H1 (cell line): ENCODE results near the gene POLA1.

ENCODE experiments used
- EGR1 ChIP-seq: IDR thresholded peaks from 2 replicates; pipeline ENCODE4 v1.6.1; 2011; ENCODE audit warnings: low read depth, low read length, borderline replicate concordance
- EZH2 ChIP-seq: fragments of 200-600 bp; sonication (generic); IDR thresholded peaks from 2 replicates; pipeline ENCODE4 v1.7.1; 2012; ENCODE audit warnings: low read depth, mild to moderate bottlenecking, moderate library complexity, low read length, inconsistent platforms; ENCODE audit not compliant: severe bottlenecking
- POLR2A ChIP-seq, 2 experiments: IDR thresholded peaks; 1 replicate in 1 of 2; 2 replicates in 1 of 2; pipeline ENCODE4 v1.6.1; 2011; ENCODE audit warnings: low read depth in 2 of 2, low read length in 2 of 2, mild to moderate bottlenecking in 2 of 2; ENCODE audit errors: control extremely low read depth in 1 of 2
- POLR2AphosphoS5 ChIP-seq: IDR thresholded peaks from 2 replicates; pipeline ENCODE4 v1.6.1; 2011; ENCODE audit warnings: low read depth, low read length
- RAD21 ChIP-seq, 2 experiments: IDR thresholded peaks in 1 of 2; conservative IDR thresholded peaks in 1 of 2; 2 replicates each; pipeline ENCODE4 v1.6.1; 2011; ENCODE audit warnings: low read depth in 2 of 2, low read length in 2 of 2, improper control_type of control experiment in 1 of 2, inconsistent platforms in 1 of 2, mild to moderate bottlenecking in 1 of 2, moderate library complexity in 1 of 2
- SIN3A ChIP-seq, 2 experiments: IDR thresholded peaks in 1 of 2; conservative IDR thresholded peaks in 1 of 2; 2 replicates each; pipeline ENCODE4 v1.6.1; 2011 to 2012; ENCODE audit warnings: low read length in 2 of 2, improper control_type of control experiment in 1 of 2, low read depth in 1 of 2, mild to moderate bottlenecking in 1 of 2
- SP1 ChIP-seq: IDR thresholded peaks from 2 replicates; pipeline ENCODE4 v1.6.1; 2011; ENCODE audit warnings: low read depth, low read length
- TAF7 ChIP-seq: optimal IDR thresholded peaks from 2 replicates; pipeline ENCODE3; 2011; ENCODE audit warnings: low read depth, mild to moderate bottlenecking, inconsistent platforms, low read length, moderate library complexity, borderline replicate concordance
- TBP ChIP-seq: IDR thresholded peaks from 2 replicates; pipeline ENCODE4 v1.6.1; 2011; ENCODE audit warnings: low read depth, low read length, improper control_type of control experiment
- TF ChIP-seq, protein P1 (sequence below), 3 experiments: IDR thresholded peaks; 1 replicate in 2 of 3; 2 replicates in 1 of 3; pipeline versions ENCODE4 v1.5.1 to v1.6.1; 2011; ENCODE audit warnings: low read length in 3 of 3, mild to moderate bottlenecking in 3 of 3, inconsistent platforms in 2 of 3, low read depth in 1 of 3, moderate library complexity in 1 of 3; ENCODE audit not compliant: insufficient read depth in 1 of 3; ENCODE audit errors: control extremely low read depth in 1 of 3
- TF ChIP-seq, protein P2 (sequence below): IDR thresholded peaks from 2 replicates; pipeline ENCODE4 v1.6.1; 2012; ENCODE audit warnings: low read length, inconsistent platforms

DNA sequence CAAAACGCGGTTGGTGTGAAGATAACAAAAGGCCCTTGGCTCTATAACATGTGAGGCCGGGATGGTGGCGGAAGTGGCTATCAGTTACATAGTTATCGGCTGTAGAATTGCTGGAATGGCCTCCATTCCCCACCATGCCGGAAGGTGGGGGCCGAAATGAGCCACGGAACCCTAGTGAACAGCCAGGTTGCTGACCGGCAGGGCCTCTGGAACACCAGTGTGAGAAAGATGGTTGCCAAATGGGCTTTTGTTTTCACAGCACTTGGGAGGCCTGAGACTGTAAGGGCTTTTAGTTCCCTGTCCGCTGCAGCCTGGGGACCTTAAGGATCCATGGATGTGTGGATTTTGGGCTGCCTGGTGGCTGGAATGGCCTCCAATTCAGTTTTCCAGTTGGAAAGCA lies 345.3 kb downstream of the POLA1 start:
- TF ChIP-seq RAD21 (IDR thresholded peaks at IDR 0.05 in 1 of 2, conservative IDR thresholded peaks at IDR 0.05 in 1 of 2; ENCODE audit: low read depth in 2 of 2, low read length in 2 of 2): no peak
- TF ChIP-seq, protein P1, sequence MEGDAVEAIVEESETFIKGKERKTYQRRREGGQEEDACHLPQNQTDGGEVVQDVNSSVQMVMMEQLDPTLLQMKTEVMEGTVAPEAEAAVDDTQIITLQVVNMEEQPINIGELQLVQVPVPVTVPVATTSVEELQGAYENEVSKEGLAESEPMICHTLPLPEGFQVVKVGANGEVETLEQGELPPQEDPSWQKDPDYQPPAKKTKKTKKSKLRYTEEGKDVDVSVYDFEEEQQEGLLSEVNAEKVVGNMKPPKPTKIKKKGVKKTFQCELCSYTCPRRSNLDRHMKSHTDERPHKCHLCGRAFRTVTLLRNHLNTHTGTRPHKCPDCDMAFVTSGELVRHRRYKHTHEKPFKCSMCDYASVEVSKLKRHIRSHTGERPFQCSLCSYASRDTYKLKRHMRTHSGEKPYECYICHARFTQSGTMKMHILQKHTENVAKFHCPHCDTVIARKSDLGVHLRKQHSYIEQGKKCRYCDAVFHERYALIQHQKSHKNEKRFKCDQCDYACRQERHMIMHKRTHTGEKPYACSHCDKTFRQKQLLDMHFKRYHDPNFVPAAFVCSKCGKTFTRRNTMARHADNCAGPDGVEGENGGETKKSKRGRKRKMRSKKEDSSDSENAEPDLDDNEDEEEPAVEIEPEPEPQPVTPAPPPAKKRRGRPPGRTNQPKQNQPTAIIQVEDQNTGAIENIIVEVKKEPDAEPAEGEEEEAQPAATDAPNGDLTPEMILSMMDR (IDR thresholded peaks at IDR 0.05; ENCODE audit: control extremely low read depth in 1 of 3, insufficient read depth in 1 of 3, low read depth in 1 of 3, low read length in 3 of 3): no peak
- no peak for TF ChIP-seq EZH2
- no peak for TF ChIP-seq POLR2A (IDR thresholded peaks at IDR 0.05; ENCODE audit: control extremely low read depth in 1 of 2, low read depth in 2 of 2, low read length in 2 of 2)
- TF ChIP-seq POLR2AphosphoS5: no peak
- no peak for TF ChIP-seq TBP
- no peak for TF ChIP-seq SIN3A (conservative IDR thresholded peaks at IDR 0.05 in 1 of 2, IDR thresholded peaks at IDR 0.05 in 1 of 2; ENCODE audit: low read depth in 1 of 2, low read length in 2 of 2)
- TF ChIP-seq, protein P2, sequence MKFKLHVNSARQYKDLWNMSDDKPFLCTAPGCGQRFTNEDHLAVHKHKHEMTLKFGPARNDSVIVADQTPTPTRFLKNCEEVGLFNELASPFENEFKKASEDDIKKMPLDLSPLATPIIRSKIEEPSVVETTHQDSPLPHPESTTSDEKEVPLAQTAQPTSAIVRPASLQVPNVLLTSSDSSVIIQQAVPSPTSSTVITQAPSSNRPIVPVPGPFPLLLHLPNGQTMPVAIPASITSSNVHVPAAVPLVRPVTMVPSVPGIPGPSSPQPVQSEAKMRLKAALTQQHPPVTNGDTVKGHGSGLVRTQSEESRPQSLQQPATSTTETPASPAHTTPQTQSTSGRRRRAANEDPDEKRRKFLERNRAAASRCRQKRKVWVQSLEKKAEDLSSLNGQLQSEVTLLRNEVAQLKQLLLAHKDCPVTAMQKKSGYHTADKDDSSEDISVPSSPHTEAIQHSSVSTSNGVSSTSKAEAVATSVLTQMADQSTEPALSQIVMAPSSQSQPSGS: no peak
- no peak for TF ChIP-seq SP1
- no peak for TF ChIP-seq EGR1
- no peak for TF ChIP-seq TAF7
